Left lung (tissue), 10 donors: ENCODE measurements around the gene FYB1. TPM values are rescaled to one million over a fixed set of nuclear protein-coding genes. Genes with fewer than 3 reads are reported as not detected.

Experiments used
- ATAC-seq: fragments of 200-7000 bp; cut with Tn5 transposase; one replicate; pipeline ENCODE4 v1.9.1; 2020; ENCODE audit warnings: moderate library complexity
- DNase-seq, 4 donors: peaks; one replicate each; pipeline ENCODE4 v3.0.0-alpha.2; 2013 to 2020
- H3K27ac ChIP-seq, 2 donors: fragments of 200-600 bp; sonication (generic) in 1 of 2; one replicate each; pipeline versions ENCODE4 v1.5.0 to v1.8.0; 2020 to 2021
- H3K27me3 ChIP-seq, 2 donors: fragments of 200-600 bp; sonication (generic) in 1 of 2; one replicate each; pipeline versions ENCODE4 v1.5.0 to v1.8.0; 2020 to 2021
- H3K36me3 ChIP-seq, 2 donors: fragments of 200-600 bp; sonication (generic) in 1 of 2; one replicate each; pipeline versions ENCODE4 v1.5.0 to v1.8.0; 2020 to 2021
- H3K4me1 ChIP-seq, 2 donors: fragments of 200-600 bp; one replicate each; pipeline ENCODE4 v1.8.0; 2021
- H3K4me3 ChIP-seq, 2 donors: fragments of 200-600 bp; sonication (generic) in 1 of 2; one replicate each; pipeline versions ENCODE4 v1.5.0 to v1.8.0; 2020 to 2021; ENCODE audit warnings: mild to moderate bottlenecking in 1 of 2
- H3K9me3 ChIP-seq, 2 donors: fragments of 200-600 bp; sonication (generic) in 1 of 2; one replicate each; pipeline versions ENCODE4 v1.5.0 to v1.8.0; 2020 to 2021
- CTCF ChIP-seq, 2 donors: fragments of 200-600 bp; sonication (generic) in 1 of 2; IDR thresholded peaks; one replicate each; pipeline versions ENCODE4 v1.5.0 to v1.8.0; 2021; ENCODE audit warnings: antibody characterized with exemption in 2 of 2
- intact Hi-C, 2 donors: fragments of 100-400 bp; cut with DNase I; formaldehyde crosslinking; loops; one replicate each; pipeline versions ENCODE4 v1.11.2 to v1.14.2; 2022
- polyA plus RNA-seq, 6 donors: library from polyadenylated mRNA; unstranded; fragments of 120-200 nt; gene quantifications; one replicate each; pipeline ENCODE4 v1.2.1, GENCODE V29; 2013; ENCODE audit not compliant: insufficient read length in 6 of 6
- total RNA-seq, 2 donors: library from RNA; stranded (reverse); fragmentation: NEBNext Ultra II Directional; extraction: Animal tissue kit (Norgen Biotek cat#: 25700); gene quantifications; one replicate each; pipeline ENCODE4 v1.2.1, GENCODE V29; 2021
- donor health status: DM: no; HTN: yes; CAD: no.
- donor health status: DM: no; HTN: no; CAD: no.

The FYB1 gene
- total and polyA plus RNA-seq, 8 donors = 3.4 to 93.7 (median 4.4) TPM

- Histone ChIP-seq H3K27ac (no peak overlapping the region), H3K9me3 (no peaks in the 10 kb centered on the region), H3K4me1 (peaks cover 19 to 27% of the 10 kb centered on the region in 2 donors), H3K4me3 (no peak overlapping the region), H3K27me3 (no peaks in the 10 kb centered on the region), H3K36me3 (peaks cover 0 to 11% of the 10 kb centered on the region in 2 donors)
- intact Hi-C loops = no loop called here
- ATAC-seq = no peak
- no peak for TF ChIP-seq CTCF (IDR thresholded peaks at IDR 0.05)
- DNase-seq = no peak
These were observed 156.8 kb downstream of the FYB1 start for GRCh38 chr5:39062530-39062929.

GRCh38 chr5:39062104-39062503 lies 157.3 kb downstream of the FYB1 start:
- peaks cover 0 to 11% of the 10 kb centered on the region in 2 donors for H3K36me3 ChIP-seq
- H3K9me3 ChIP-seq = no peaks in the 10 kb centered on the region
- peak; percentile 36 for ATAC-seq
- H3K27me3 ChIP-seq = no peaks in the 10 kb centered on the region
- intact Hi-C loops = no loop called here
- no peak overlapping the region for H3K4me3 ChIP-seq
- H3K4me1 ChIP-seq = peaks cover 19 to 31% of the 10 kb centered on the region in 2 donors
- no peak for TF ChIP-seq CTCF (IDR thresholded peaks at IDR 0.05)
- no peak for DNase-seq
- no peak overlapping the region for H3K27ac ChIP-seq

- intact Hi-C loops = no loop called here
- H3K4me3 ChIP-seq = no peak overlapping the region
- peaks cover 19 to 43% of the 10 kb centered on the region in 2 donors for H3K4me1 ChIP-seq
- H3K36me3 ChIP-seq = no peaks in the 10 kb centered on the region
- no peaks in the 10 kb centered on the region for H3K27me3 ChIP-seq
- H3K9me3 ChIP-seq = no peaks in the 10 kb centered on the region
- ATAC-seq = no peak
- H3K27ac ChIP-seq = no peak overlapping the region
- TF ChIP-seq CTCF (IDR thresholded peaks at IDR 0.05) = no peak
- no peak for DNase-seq
These were observed 160.3 kb downstream of the FYB1 start for GRCh38 chr5:39059064-39059463.

GRCh38 chr5:39058178-39058921 lies 161.0 kb downstream of the FYB1 start:
- H3K4me3 ChIP-seq = peak overlapping the region; percentile 12 to 23
- ATAC-seq = no peak
- no peaks in the 10 kb centered on the region for H3K9me3 ChIP-seq
- intact Hi-C loops = no loop called here
- DNase-seq = no peak
- no peak for TF ChIP-seq CTCF (IDR thresholded peaks at IDR 0.05)
- no peaks in the 10 kb centered on the region for H3K27me3 ChIP-seq
- H3K36me3 ChIP-seq = no peaks in the 10 kb centered on the region
- peak overlapping the region; percentile 8 to 15 for H3K27ac ChIP-seq
- peaks cover 19 to 43% of the 10 kb centered on the region in 2 donors for H3K4me1 ChIP-seq

- no peaks in the 10 kb centered on the region for H3K9me3 ChIP-seq
- intact Hi-C loops = no loop called here
- H3K27me3 ChIP-seq = no peaks in the 10 kb centered on the region
- H3K4me1 ChIP-seq = peaks cover 15 to 39% of the 10 kb centered on the region in 2 donors
- DNase-seq (no peak), ATAC-seq (no peak)
- TF ChIP-seq CTCF (IDR thresholded peaks at IDR 0.05) = no peak
- H3K4me3 ChIP-seq = peak overlapping the region; percentile 12 to 23
- no peaks in the 10 kb centered on the region for H3K36me3 ChIP-seq
- H3K27ac ChIP-seq = peak overlapping the region; percentile 8 to 15
These were observed 161.6 kb downstream of the FYB1 start for GRCh38 chr5:39057734-39058133.
